ENCODE results near the gene PADI2.

GRCh38 chr1:17118706-17119075, 560 bp downstream of the PADI2 start:
- TF ChIP-seq CTCF (IDR thresholded peaks at IDR 0.05) (no peak), POLR2A (IDR thresholded peaks at IDR 0.05) (no peak)
